Right lung (tissue), 5 donors: ENCODE measurements around the gene SSPN. TPM values are rescaled to one million over a fixed set of nuclear protein-coding genes. Genes with fewer than 3 reads are reported as not detected.

Source experiments
- DNase-seq, 2 donors: peaks; one replicate each; pipeline ENCODE4 v3.0.0-alpha.2; 2013
- polyA plus RNA-seq, 5 donors: library from polyadenylated mRNA; unstranded; fragments of 120-200 nt; gene quantifications; one replicate each; pipeline versions ENCODE4 v1.2.1 to v1.2.3, GENCODE V29; 2013; ENCODE audit warnings: inconsistent platforms in 1 of 5, low replicate concordance in 1 of 5; ENCODE audit not compliant: insufficient read length in 5 of 5, insufficient read depth in 1 of 5

SSPN gene
- polyA plus RNA-seq, 5 donors: 10.4 to 16.9 (median 14.6) TPM

DNA sequence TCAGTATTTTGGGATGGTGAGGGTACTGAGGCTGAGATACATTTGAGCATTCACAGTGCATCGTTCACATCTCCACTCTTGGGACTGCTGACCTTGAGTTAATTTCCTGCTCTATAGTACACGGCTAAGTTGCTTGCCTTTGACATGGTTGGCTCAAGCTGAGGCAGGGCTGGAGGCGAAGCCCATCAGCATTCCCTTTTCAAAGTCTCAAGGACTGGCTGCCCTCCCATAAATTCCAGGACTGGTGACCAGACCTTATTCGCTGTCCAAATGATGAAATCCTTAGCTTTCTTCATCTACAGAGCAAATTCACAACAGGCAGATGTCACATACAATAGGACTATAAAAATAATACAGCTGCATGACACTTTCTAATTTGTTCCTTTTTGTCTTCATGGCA lies 85.9 kb downstream of the SSPN start:
- DNase-seq: no peak

DNA sequence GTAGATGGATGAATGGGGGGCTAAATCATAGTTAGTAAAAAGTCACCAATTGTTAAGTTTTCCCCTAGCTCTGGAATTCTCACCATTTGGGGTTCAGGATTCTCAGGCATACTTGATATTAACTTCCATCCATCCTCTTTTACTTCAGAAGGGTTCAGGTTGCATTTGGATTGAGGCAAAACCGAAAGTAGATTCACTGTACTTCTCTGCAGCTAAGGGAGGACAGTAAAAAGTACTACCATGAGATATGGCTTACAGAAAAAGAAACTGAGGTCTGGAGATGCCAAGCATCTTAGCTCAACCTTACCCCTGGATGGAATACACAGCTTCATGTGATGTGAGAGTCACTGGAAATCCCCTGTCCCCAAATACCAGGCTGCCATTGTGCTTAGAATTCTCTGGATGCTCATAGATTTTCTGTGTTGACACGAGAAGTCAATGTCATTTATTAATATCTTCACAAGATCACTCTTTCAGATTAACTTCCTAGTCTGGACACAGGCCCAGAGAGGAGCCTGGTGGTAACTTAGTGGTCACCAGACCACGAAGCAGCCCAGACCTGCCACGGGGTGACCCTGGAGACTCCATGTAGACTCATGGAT lies 87.1 kb downstream of the SSPN start:
- no peak for DNase-seq

DNA sequence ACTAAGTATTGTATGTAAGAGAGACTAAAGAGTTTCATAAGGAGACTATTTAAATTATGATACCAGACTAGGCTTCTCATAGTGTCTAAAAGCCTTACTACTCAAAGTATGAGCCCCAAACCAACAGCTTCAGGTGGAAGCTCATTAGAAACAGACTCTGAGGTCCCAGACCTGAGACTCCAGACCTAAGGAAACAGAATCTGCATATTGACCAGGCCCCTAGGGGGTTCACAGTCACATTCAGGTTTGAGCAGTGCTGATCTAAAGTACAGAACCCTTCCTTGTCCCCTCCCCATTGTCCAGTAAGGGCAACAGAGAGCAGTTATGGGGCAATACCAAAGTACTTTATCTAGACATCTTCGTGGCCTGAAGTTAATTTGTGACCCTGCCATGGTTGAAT lies 87.7 kb downstream of the SSPN start:
- DNase-seq: no peak

DNA sequence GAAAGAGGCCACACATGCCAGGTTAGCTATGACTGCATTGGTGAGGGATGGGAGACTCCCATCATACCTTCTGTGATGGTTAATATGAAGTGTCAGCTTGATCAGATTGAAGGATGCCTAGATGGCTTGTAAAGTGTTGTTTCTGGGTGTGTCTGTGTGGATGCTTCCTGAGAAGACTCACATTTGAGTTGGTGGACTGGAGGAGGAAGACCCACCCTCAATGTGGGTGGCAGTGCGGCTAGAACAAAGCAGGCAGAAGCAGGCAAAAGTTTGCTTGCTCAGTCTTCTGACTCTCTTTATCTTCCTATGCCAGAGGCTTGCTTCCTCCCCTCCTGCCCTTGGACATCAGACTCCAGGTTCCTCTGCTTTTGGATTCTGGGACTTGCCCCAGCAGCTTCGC lies 88.2 kb downstream of the SSPN start:
- no peak for DNase-seq

DNA sequence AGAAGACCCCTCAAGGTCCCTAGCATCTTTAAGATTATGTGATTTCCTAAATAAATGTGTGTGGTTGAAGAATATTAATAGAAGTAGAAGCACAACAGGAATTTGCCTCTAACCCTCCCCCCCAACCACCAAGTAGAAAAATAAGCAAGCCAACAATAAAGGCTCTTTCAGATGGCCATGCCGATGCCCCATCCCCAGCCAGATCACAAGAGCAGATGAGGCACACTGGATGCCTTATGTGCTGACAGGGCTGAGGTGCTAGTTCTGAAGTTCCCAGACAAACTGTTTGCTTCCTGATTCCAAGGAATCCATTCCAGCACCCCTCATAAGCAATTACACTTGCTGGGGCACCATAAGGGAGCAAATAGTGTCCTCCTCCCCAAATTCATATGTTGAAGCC lies 90.0 kb downstream of the SSPN start:
- DNase-seq: no peak

DNA sequence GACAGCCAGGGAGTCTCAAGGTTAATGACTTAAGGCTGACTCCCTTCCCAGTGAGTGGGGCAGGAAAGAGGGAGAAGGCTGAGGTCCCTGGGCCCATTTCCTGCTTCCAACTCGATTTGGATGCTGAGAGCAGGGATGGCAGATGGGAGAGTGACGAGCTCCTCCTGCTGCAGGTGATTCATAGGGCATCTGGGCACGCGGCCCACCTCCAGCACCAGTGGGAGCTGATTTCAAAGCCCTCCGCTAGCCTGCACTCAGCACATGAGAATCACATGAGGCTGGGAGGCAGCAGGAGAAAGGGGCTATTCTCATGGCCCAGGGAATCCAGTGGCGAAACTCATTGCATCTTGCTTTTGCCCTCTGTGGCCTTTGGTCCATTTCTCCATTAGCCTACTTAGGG lies 90.8 kb downstream of the SSPN start:
- DNase-seq: no peak

DNA sequence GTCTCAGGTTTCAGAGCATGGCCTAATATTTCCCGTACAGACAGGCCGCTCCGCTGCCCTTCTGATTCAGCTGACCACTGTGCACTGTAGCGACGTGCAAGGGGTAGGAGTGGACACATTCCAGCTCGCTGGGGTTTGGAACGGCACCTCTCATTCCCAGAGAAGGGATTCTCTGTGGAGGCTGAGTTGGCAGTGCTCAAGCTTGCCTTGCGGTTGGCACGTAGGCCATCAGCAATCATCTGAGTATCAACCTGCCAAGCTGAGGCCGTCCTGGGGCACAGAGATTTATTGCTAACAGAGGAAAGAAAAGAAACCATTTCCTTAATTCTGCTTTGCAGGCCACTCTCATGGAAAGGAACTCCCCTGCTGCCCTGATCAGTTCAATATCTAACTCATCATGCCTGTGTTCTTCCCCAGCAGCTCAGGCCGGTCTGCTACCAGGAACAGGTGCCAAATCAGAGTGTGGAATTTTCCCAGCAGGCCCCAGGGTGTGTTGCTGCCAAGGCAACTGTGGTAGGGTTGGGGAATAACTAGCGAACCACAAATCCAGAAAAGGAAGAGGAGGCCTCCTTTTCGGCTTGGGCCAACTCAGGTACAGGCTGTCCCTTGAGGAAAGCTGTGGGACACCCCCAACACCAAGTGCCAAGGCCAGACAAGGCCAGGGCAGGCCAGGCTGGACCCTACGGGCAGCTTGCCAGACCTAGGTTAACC lies 92.5 kb downstream of the SSPN start:
- DNase-seq: no peak

DNA sequence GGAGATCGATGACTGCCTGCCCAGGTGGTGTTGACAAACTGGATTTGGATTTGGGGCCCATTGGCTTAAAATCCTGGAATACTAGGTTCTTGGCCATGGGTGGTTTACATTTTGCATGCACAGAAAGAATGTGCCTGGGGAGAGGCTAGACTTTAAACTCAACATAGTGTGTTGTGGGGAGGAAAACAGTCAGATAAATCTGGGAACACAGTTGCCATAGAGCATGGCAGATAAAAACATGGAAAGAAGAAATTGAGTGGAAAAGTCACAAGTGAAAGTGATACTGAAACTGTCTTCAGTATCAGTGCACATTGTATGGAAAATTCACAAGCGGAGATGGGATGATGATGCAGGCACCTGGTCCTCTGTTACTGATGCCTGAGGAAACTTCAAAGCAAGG lies 95.2 kb downstream of the SSPN start:
- no peak for DNase-seq

DNA sequence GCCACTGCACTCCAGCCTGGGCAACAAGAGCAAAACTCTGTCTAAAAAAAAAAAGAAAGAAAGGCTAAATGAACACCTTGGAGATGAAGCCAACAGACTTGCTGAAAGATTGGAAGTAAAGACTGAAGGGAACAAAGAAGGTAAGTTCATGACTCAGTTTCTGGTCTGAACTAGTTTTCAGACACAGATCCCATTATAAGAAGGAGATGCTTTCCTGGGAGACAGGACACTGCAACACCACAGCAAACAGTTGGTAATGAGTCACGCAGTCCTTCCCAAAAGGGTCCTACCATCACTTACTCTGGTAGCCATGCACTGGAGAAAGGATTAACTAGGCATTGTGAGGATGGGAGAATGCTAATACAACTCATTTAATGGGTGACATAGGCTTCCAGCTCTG lies 97.2 kb downstream of the SSPN start:
- no peak for DNase-seq

DNA sequence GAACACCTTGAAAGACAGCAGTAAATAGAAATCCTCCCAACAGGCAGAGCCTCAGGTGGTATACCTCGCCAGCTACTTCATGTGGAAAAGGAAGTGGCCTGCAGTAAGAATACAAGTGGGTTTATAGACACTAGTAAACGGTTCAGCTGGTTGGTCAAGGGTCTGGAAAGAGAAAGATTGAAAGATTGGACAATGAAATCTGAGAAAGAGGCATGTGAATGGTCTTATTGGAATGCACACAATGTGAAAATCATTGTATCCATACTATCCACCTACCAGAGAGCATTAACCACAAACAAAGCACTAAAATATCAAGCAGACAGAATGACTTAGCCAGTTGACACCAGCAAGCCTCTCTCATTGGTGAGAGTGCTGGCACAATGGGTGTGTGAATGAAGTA lies 98.2 kb downstream of the SSPN start:
- no peak for DNase-seq

DNA sequence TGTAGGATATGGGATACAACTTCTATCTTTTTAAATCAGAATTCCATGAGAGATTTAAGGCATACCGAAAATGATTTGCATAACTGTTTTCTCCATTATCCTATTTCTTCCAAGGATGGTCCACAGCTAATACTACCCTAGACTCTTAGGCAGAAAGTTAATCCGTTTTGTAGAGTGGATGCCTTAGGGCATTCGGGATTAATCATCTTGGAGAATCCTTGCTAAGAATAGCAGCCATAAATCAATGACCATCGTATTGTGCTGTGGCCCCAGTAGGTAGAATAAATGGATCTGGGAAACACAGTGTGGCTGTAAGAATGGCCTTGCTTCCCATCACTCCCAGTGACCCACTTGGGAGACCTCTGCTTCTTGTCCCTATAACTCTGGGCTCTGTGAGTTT lies 99.6 kb downstream of the SSPN start:
- DNase-seq: no peak

DNA sequence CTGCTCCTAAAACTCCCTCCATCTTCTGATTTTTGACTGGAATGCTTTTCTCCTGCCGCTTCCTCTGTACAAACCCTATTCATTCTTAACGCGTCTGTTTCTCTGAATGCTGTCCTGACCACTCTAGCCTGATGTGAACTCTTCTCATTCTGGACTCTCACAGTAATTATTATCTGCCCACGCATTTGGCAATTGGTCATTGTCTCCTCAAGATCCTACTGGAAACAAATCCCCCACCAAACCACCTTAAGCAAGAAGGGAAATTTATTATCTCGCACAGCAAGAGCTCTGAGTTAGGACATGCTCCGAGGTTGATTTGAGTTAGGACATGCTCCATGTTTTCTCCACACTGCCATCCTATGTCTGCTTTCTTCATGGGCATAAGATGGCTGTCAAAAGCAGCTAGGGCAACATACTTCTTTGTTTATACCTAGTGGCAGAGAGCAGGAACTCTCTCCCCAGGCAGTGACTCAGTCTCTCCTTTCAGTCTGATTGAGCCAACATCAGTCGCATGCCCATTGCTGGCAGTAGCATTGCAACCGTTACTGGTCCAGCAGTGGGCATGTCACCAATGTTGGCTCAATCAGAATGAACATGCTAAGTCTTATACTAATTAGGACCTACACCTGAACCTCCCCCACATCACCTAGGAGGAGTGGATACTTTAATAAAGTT lies 102.2 kb downstream of the SSPN start:
- DNase-seq: no peak

DNA sequence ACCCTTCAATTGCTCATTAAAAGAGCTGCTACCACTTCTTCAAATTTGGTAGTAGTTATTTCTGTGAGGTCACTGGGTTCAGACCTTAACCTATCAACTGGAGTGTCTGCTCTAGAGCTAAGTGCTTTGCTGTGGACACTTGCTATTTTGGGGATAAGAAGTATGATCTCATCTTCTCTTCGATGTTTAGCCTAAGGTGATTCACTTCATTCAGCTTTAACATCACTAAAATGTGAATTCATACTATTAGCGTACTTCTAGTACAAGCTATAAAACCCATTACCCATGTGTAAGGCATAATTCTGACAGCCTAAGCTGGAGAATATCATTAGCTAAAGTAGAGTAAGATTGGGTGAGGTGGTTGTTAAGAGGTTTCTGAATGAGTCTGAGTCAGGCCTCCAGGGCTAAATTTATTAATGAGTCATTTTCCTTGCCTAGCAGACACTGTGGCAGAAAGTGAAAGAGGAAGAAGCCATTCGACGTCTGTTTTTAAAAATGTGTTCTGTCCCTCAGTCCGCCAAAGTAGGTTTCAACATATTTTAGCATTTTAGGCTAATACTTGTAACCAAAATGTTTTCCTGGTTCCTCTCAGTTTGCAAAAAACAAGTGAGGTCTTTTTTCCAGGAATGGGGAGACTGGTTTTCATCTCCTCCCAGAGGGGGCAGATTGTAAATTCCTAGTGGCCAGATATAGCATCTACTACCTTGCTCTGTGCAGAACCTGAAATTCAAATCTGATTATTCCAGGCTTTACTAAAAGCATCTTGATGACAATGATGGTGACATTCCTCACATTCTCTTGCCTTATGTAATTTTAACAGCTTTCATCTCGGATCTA lies 103.6 kb downstream of the SSPN start:
- no peak for DNase-seq

DNA sequence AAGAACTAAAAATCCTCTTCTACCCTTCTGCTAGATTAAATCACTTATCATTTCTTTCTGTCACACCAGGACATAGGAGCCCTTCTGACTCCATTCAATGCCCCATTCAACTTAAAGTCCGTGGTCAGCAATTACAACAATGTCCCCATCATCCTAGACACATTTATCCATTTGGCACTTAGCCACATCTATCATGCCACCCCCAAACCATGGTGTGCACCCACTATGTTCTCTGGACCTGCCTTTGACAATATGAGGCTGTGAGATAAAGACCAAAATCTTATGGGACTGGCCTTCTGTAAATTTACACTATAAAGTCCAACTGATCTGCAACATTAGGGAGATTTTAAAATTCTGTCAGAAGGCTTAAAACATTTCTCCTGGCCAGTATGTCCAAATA lies 104.4 kb downstream of the SSPN start:
- no peak for DNase-seq

Other genes starting within 250 kb of the SSPN start
- gene RASSF8, start 236.9 kb upstream of the SSPN start, polyA plus RNA-seq: 10 to 100 TPM; 19.9 to 39.4 (median 37.6) TPM
- gene BHLHE41, start 70.5 kb upstream of the SSPN start, polyA plus RNA-seq: 1 to 10 TPM in 1 of 5 donors, under 1 TPM in 4; 0.41 to 1.3 (median 0.86) TPM